ENCODE measurements around the gene TFF2.

Gene TFF2

DNA sequence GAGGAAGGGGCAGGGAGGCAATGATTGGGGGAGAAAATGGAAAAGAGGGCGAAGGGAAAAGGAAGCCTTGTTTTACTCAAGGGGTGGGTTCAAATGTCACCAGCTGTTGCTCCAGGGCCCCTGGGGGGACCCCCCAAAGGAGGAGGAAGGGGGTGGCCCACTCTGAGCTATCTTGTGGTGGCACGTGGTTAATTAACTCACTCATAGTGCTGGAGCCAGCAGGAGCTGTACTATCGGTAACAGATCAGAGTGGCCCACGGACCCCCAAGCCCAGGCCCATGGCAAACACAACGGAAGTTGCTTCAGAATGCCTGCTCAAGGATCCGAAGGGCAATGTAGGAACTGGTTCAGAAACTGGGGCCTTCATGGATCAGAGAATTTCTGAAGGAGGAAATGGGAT, 7.2 kb downstream of the TFF2 start:
- TF ChIP-seq ZFP3 (CRISPR knock-in tag; IDR thresholded peaks at IDR 0.05) = no peak
- TF ChIP-seq TOX (CRISPR knock-in tag; IDR thresholded peaks at IDR 0.05; ENCODE audit: borderline replicate concordance) = no peak
- TF ChIP-seq ZC3H10 (CRISPR knock-in tag; IDR thresholded peaks at IDR 0.05) = no peak
- TF ChIP-seq ZNF8 (CRISPR knock-in tag; IDR thresholded peaks at IDR 0.05) = no peak
- TF ChIP-seq, protein P1, sequence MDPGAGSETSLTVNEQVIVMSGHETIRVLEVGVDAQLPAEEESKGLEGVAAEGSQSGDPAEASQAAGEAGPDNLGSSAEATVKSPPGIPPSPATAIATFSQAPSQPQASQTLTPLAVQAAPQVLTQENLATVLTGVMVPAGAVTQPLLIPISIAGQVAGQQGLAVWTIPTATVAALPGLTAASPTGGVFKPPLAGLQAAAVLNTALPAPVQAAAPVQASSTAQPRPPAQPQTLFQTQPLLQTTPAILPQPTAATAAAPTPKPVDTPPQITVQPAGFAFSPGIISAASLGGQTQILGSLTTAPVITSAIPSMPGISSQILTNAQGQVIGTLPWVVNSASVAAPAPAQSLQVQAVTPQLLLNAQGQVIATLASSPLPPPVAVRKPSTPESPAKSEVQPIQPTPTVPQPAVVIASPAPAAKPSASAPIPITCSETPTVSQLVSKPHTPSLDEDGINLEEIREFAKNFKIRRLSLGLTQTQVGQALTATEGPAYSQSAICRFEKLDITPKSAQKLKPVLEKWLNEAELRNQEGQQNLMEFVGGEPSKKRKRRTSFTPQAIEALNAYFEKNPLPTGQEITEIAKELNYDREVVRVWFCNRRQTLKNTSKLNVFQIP (CRISPR knock-in tag; IDR thresholded peaks at IDR 0.05; ENCODE audit: borderline replicate concordance, low read depth) = no peak
- no peak for TF ChIP-seq GLIS3 (CRISPR knock-in tag; IDR thresholded peaks at IDR 0.05)
- no peak for TF ChIP-seq ZNF565 (CRISPR knock-in tag; conservative IDR thresholded peaks at IDR 0.05; ENCODE audit: low read depth)
- TF ChIP-seq ISL1 (CRISPR knock-in tag; IDR thresholded peaks at IDR 0.05) = no peak
- TF ChIP-seq, protein P2, sequence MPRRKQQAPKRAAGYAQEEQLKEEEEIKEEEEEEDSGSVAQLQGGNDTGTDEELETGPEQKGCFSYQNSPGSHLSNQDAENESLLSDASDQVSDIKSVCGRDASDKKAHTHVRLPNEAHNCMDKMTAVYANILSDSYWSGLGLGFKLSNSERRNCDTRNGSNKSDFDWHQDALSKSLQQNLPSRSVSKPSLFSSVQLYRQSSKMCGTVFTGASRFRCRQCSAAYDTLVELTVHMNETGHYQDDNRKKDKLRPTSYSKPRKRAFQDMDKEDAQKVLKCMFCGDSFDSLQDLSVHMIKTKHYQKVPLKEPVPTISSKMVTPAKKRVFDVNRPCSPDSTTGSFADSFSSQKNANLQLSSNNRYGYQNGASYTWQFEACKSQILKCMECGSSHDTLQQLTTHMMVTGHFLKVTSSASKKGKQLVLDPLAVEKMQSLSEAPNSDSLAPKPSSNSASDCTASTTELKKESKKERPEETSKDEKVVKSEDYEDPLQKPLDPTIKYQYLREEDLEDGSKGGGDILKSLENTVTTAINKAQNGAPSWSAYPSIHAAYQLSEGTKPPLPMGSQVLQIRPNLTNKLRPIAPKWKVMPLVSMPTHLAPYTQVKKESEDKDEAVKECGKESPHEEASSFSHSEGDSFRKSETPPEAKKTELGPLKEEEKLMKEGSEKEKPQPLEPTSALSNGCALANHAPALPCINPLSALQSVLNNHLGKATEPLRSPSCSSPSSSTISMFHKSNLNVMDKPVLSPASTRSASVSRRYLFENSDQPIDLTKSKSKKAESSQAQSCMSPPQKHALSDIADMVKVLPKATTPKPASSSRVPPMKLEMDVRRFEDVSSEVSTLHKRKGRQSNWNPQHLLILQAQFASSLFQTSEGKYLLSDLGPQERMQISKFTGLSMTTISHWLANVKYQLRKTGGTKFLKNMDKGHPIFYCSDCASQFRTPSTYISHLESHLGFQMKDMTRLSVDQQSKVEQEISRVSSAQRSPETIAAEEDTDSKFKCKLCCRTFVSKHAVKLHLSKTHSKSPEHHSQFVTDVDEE (CRISPR knock-in tag; IDR thresholded peaks at IDR 0.05) = no peak
- TF ChIP-seq ESRRG (CRISPR knock-in tag; IDR thresholded peaks at IDR 0.05) = no peak
- no peak for TF ChIP-seq OSR1 (CRISPR knock-in tag; IDR thresholded peaks at IDR 0.05)
- no peak for TF ChIP-seq CSDC2 (CRISPR knock-in tag; IDR thresholded peaks at IDR 0.05)
- no peak for TF ChIP-seq BACH2 (CRISPR knock-in tag; IDR thresholded peaks at IDR 0.05; ENCODE audit: borderline replicate concordance)
- TF ChIP-seq ZFP30 (CRISPR knock-in tag; IDR thresholded peaks at IDR 0.05) = no peak
- TF ChIP-seq TCF4 (CRISPR knock-in tag; IDR thresholded peaks at IDR 0.05; ENCODE audit: borderline replicate concordance) = no peak
- no peak for TF ChIP-seq ARNTL (CRISPR knock-in tag; IDR thresholded peaks at IDR 0.05; ENCODE audit: borderline replicate concordance, low read depth)
- no peak for TF ChIP-seq ZNF70 (CRISPR knock-in tag; IDR thresholded peaks at IDR 0.05)
- TF ChIP-seq SNAI2 (CRISPR knock-in tag; IDR thresholded peaks at IDR 0.05) = no peak
- TF ChIP-seq, protein P3, sequence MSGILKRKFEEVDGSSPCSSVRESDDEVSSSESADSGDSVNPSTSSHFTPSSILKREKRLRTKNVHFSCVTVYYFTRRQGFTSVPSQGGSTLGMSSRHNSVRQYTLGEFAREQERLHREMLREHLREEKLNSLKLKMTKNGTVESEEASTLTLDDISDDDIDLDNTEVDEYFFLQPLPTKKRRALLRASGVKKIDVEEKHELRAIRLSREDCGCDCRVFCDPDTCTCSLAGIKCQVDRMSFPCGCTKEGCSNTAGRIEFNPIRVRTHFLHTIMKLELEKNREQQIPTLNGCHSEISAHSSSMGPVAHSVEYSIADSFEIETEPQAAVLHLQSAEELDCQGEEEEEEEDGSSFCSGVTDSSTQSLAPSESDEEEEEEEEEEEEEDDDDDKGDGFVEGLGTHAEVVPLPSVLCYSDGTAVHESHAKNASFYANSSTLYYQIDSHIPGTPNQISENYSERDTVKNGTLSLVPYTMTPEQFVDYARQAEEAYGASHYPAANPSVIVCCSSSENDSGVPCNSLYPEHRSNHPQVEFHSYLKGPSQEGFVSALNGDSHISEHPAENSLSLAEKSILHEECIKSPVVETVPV (CRISPR knock-in tag; IDR thresholded peaks at IDR 0.05) = no peak
- ATAC-seq = no peak

DNA sequence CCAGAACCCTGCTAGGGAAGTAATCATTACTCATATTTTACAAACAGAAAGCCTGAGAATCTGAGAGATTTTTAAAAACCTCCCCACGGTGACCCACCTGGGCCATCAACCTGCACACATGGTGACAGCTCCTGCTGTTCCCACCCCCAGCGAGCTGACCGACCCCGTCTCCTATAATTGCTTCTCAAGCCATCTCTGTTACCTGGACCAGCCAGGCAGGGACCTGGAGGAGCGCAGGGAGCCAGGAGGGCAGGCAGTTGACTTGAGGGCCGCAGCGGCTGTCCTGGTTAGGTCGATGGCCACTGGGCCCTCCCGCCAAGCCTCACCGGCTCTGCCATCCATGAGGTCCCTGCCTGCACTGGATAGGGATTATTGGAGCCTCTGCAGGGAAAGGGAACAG, 7.7 kb downstream of the TFF2 start:
- ATAC-seq = no peak
- TF ChIP-seq, protein P4, sequence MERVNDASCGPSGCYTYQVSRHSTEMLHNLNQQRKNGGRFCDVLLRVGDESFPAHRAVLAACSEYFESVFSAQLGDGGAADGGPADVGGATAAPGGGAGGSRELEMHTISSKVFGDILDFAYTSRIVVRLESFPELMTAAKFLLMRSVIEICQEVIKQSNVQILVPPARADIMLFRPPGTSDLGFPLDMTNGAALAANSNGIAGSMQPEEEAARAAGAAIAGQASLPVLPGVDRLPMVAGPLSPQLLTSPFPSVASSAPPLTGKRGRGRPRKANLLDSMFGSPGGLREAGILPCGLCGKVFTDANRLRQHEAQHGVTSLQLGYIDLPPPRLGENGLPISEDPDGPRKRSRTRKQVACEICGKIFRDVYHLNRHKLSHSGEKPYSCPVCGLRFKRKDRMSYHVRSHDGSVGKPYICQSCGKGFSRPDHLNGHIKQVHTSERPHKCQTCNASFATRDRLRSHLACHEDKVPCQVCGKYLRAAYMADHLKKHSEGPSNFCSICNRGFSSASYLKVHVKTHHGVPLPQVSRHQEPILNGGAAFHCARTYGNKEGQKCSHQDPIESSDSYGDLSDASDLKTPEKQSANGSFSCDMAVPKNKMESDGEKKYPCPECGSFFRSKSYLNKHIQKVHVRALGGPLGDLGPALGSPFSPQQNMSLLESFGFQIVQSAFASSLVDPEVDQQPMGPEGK (CRISPR knock-in tag; IDR thresholded peaks at IDR 0.05; ENCODE audit: borderline replicate concordance) = no peak
- TF ChIP-seq ZNF8 (CRISPR knock-in tag; IDR thresholded peaks at IDR 0.05) (no peak), OSR1 (CRISPR knock-in tag; IDR thresholded peaks at IDR 0.05) (no peak), RARB (CRISPR knock-in tag; IDR thresholded peaks at IDR 0.05) (no peak), BACH2 (CRISPR knock-in tag; IDR thresholded peaks at IDR 0.05; ENCODE audit: borderline replicate concordance) (no peak), ZNF565 (CRISPR knock-in tag; conservative IDR thresholded peaks at IDR 0.05; ENCODE audit: low read depth) (no peak), GLIS3 (CRISPR knock-in tag; IDR thresholded peaks at IDR 0.05) (no peak), ESRRG (CRISPR knock-in tag; IDR thresholded peaks at IDR 0.05) (no peak), SNAI2 (CRISPR knock-in tag; IDR thresholded peaks at IDR 0.05) (no peak), ZC3H10 (CRISPR knock-in tag; IDR thresholded peaks at IDR 0.05) (no peak), TCF4 (CRISPR knock-in tag; IDR thresholded peaks at IDR 0.05; ENCODE audit: borderline replicate concordance) (no peak), ISL1 (CRISPR knock-in tag; IDR thresholded peaks at IDR 0.05) (no peak), ZFP3 (CRISPR knock-in tag; IDR thresholded peaks at IDR 0.05) (no peak), ARNTL (CRISPR knock-in tag; IDR thresholded peaks at IDR 0.05; ENCODE audit: borderline replicate concordance, low read depth) (no peak)
- TF ChIP-seq, protein P3 (CRISPR knock-in tag; IDR thresholded peaks at IDR 0.05) = no peak
- TF ChIP-seq, protein P5, sequence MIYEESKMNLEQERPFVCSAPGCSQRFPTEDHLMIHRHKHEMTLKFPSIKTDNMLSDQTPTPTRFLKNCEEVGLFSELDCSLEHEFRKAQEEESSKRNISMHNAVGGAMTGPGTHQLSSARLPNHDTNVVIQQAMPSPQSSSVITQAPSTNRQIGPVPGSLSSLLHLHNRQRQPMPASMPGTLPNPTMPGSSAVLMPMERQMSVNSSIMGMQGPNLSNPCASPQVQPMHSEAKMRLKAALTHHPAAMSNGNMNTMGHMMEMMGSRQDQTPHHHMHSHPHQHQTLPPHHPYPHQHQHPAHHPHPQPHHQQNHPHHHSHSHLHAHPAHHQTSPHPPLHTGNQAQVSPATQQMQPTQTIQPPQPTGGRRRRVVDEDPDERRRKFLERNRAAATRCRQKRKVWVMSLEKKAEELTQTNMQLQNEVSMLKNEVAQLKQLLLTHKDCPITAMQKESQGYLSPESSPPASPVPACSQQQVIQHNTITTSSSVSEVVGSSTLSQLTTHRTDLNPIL (CRISPR knock-in tag; IDR thresholded peaks at IDR 0.05; ENCODE audit: low read depth) = no peak
- TF ChIP-seq, protein P1 (CRISPR knock-in tag; IDR thresholded peaks at IDR 0.05; ENCODE audit: borderline replicate concordance, low read depth) = no peak
- TF ChIP-seq, protein P2 (CRISPR knock-in tag; IDR thresholded peaks at IDR 0.05) = no peak

Measured in SK-N-SH treated with all-trans-retinoic acid at 6 μM for 48 hours (cell line).